Memory B cell (primary cell): ENCODE measurements around the gene ZKSCAN2.

Experiments
- ATAC-seq: fragments of 150-1000 bp; cut with Tn5 transposase; 2 replicates; pipeline ENCODE4 v1.10.0; 2021; ENCODE audit warnings: low read depth, mild to moderate bottlenecking, moderate library complexity
- DNase-seq, 2 donors: peaks; one replicate each; pipeline ENCODE4 v3.0.0; 2022; ENCODE audit warnings: low spot score in 2 of 2
- H3K27ac Mint-ChIP-seq: one replicate; pipeline ENCODE4 v1.8.0; 2022; ENCODE audit warnings: mild to moderate bottlenecking, moderate library complexity, mixed read lengths
- H3K27me3 Mint-ChIP-seq: one replicate; pipeline ENCODE4 v1.8.0; 2022; ENCODE audit warnings: mixed read lengths
- H3K36me3 Mint-ChIP-seq: one replicate; pipeline ENCODE4 v1.8.0; 2022; ENCODE audit warnings: mild to moderate bottlenecking, mixed read lengths
- H3K4me1 Mint-ChIP-seq: one replicate; pipeline ENCODE4 v1.8.0; 2022; ENCODE audit warnings: mixed read lengths
- H3K4me3 Mint-ChIP-seq: one replicate; pipeline ENCODE4 v1.8.0; 2022; ENCODE audit warnings: mild to moderate bottlenecking, moderate library complexity, mixed read lengths
- H3K9me3 Mint-ChIP-seq: one replicate; pipeline ENCODE4 v1.8.0; 2022; ENCODE audit warnings: mixed read lengths

Gene ZKSCAN2

DNA sequence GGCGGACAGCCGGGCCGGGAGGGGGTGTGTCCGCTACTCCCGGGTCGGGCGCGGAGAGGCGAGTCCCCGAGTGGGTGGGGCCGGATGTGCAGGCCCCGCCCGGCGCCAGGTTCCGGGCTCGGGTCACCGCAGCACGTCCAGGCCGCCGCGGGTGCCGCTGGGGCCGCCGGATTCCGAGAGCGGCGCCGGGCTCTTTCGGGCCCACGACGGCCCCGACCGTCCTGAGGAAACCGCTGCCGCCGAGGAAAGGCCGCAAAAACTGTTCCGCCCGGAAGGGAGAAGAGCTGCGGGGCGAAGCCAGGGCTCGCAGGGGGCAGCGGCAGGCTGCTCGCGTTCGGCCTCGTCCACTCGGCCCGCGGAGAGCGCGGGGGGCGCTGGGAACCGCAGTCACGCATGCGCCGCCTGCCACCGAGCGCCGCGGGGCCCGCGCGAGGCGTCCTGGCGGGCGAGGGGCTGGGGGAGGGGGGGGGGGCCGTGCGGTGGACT lies at the start of gene ZKSCAN2:
Gene ZKSCAN2 (minus strand): TSS at position 376 of the 486 bp plus-strand sequence. CDS start 718 bp downstream, outside the sequence.
- Mint-ChIP-seq H3K36me3 (peaks cover 6% of the 10 kb centered on the region), H3K4me3 (peak within 1 kb of the TSS; percentile 92), H3K4me1 (peaks cover 32% of the 10 kb centered on the region), H3K27me3 (no peaks in the 10 kb centered on the region), H3K27ac (peak within 1 kb of the TSS; percentile 89), H3K9me3 (no peaks in the 10 kb centered on the region)
- peak; percentile 73 to 87 for DNase-seq
- ATAC-seq = peak; percentile 82

- ATAC-seq = no peak
- H3K27me3 Mint-ChIP-seq = no peaks in the 10 kb centered on the region
- H3K27ac Mint-ChIP-seq = no peak overlapping the region
Measured at GRCh38 chr16:25299792-25300590, 42.3 kb upstream of the ZKSCAN2 start.

GRCh38 chr16:25298165-25298872 lies 40.7 kb upstream of the ZKSCAN2 start:
- no peaks in the 10 kb centered on the region for H3K36me3 Mint-ChIP-seq
- no peaks in the 10 kb centered on the region for H3K4me1 Mint-ChIP-seq
- no peaks in the 10 kb centered on the region for H3K9me3 Mint-ChIP-seq
- H3K4me3 Mint-ChIP-seq = no peak overlapping the region
- H3K27ac Mint-ChIP-seq = no peak overlapping the region
- no peaks in the 10 kb centered on the region for H3K27me3 Mint-ChIP-seq
- ATAC-seq = no peak
- DNase-seq = no peak

More at GRCh38 chr16:25299792-25300590, 42.3 kb upstream of the ZKSCAN2 start:
- no peak for DNase-seq
- H3K9me3 Mint-ChIP-seq = no peaks in the 10 kb centered on the region
- no peak overlapping the region for H3K4me3 Mint-ChIP-seq
- no peaks in the 10 kb centered on the region for H3K4me1 Mint-ChIP-seq
- H3K36me3 Mint-ChIP-seq = no peaks in the 10 kb centered on the region

DNA sequence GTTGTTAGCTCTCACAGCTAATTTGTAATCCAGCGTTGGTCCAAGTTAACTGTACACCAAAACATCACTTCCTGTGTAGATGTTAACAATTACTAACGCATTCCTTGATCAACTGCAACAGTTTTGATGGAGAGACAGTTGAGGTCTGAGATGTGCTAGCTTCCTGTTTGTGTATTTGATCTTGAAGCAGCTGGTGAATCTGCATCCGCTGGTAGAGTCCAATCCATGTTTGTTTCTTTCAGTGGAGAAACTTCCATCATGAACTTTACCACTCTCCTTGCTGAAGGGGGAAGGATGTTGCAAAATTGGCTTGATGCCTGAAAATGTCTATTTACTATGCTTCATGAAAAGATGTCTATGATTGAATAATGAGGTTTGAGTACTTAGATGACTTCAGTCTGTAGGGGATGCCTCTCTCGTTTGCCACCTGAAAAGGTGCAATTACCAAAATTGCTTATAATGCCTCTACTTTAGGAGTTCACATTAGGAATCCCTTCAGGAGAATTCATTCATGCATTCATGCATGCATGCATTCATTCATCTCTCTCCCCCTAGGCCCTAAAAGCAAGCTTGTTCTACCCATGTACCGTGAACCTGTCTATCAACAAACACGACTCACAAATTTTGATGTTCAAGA lies 39.6 kb upstream of the ZKSCAN2 start:
- Mint-ChIP-seq H3K36me3 (no peaks in the 10 kb centered on the region), H3K9me3 (no peaks in the 10 kb centered on the region), H3K4me1 (no peaks in the 10 kb centered on the region), H3K27ac (no peak overlapping the region), H3K27me3 (no peaks in the 10 kb centered on the region), H3K4me3 (no peak overlapping the region)
- no peak for DNase-seq
- ATAC-seq = no peak

DNA sequence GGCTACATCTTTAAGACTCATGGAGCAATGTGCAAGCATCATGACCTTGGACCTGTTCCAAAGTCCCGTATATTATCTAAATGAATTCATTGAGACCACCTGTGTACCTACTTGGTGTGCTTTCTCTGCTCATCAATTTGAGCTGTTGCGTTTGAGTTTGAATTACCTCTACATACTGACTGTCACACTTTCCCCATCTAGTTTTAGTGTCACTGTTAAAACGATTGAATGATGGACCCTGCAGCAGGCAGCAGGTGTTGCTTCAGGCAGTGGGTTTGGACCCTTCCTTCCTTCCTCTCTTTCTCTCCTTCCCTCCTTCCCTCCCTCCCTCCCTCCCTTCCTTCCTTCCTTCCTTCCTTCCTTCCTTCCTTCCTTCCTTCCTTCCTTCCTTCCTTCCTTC lies 33.9 kb upstream of the ZKSCAN2 start:
- Mint-ChIP-seq H3K9me3 (peaks cover 3% of the 10 kb centered on the region), H3K4me3 (no peak overlapping the region), H3K36me3 (peaks cover 9% of the 10 kb centered on the region), H3K27me3 (no peaks in the 10 kb centered on the region), H3K27ac (no peak overlapping the region), H3K4me1 (no peaks in the 10 kb centered on the region)
- ATAC-seq (no peak), DNase-seq (no peak)

DNA sequence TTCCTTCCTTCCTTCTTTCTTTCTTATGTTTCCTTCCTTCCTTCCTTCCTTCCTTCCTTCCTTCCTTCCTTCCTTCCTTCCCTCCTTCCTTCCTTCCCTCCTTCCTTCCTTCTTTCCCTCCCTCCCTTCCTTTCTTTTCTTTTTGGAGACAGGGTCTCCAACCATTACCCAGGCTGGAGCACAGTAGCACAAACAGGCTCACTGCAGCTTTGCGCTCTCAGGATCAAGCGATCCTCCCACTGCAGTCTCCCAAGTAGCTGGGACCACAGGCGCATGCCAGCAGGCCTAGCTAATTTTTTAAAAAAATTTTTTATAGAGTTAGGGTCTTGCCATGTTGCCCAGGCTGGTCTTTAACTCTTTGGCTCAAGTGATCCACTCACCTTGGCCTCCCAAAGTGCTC lies 31.8 kb upstream of the ZKSCAN2 start:
- Mint-ChIP-seq H3K36me3 (peaks cover 9% of the 10 kb centered on the region), H3K4me1 (no peaks in the 10 kb centered on the region), H3K9me3 (peaks cover 3% of the 10 kb centered on the region), H3K4me3 (no peak overlapping the region), H3K27me3 (no peaks in the 10 kb centered on the region), H3K27ac (no peak overlapping the region)
- ATAC-seq (no peak), DNase-seq (no peak)

- Mint-ChIP-seq H3K9me3 (peaks cover 3% of the 10 kb centered on the region), H3K27me3 (peaks cover 2% of the 10 kb centered on the region)
- no peak for DNase-seq
Measured at GRCh38 chr16:25279491-25279890, 21.8 kb upstream of the ZKSCAN2 start.

DNA sequence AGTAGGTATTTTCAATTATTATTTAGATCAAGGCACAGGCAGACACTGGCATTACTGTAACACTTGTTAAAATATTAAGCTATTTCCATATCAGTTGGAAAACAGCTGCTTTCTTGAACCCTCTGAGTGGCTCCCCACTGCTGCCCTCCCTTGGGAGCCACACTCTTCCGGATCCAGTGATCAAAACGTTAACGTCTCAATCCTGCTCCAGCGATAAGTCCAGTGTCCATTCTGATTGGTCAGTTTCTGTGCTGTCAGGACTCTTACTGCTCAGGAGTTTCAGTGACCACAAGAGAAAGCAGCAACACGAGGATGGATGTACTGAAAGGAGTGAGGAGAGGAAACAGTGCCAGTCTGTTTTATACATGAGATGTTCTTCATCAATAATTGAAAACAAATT lies 13.8 kb upstream of the ZKSCAN2 start:
- DNase-seq = no peak
- Mint-ChIP-seq H3K27ac (no peak overlapping the region), H3K9me3 (peaks cover 2% of the 10 kb centered on the region), H3K27me3 (no peaks in the 10 kb centered on the region), H3K36me3 (peaks cover 5% of the 10 kb centered on the region), H3K4me1 (peaks cover 6% of the 10 kb centered on the region), H3K4me3 (no peak overlapping the region)
- no peak for ATAC-seq

More at GRCh38 chr16:25279491-25279890, 21.8 kb upstream of the ZKSCAN2 start:
- no peak for ATAC-seq
- H3K4me1 Mint-ChIP-seq = no peaks in the 10 kb centered on the region
- H3K4me3 Mint-ChIP-seq = no peak overlapping the region
- H3K27ac Mint-ChIP-seq = no peak overlapping the region
- H3K36me3 Mint-ChIP-seq = no peaks in the 10 kb centered on the region

DNA sequence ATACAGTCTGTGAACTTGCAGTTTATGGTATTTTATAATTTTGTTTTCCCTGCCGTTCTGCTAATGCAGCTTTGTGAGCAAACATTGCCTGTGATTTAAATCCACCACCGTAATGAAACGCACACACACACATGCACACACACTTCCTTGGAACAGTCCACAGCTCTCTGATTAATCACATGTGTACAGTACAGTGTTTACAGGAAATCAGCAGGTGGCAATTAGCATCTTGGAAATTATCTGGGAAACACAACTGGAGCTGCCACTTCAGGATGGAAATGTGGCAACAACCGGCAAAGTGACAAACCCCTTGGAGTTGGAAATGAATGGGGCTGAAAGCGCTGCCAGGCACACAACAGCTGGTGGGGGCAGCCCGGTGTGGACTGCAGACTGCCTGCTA lies 12.9 kb upstream of the ZKSCAN2 start:
- DNase-seq = no peak
- H3K9me3 Mint-ChIP-seq = peaks cover 2% of the 10 kb centered on the region
- no peak overlapping the region for H3K27ac Mint-ChIP-seq
- H3K4me1 Mint-ChIP-seq = peaks cover 7% of the 10 kb centered on the region
- no peak overlapping the region for H3K4me3 Mint-ChIP-seq
- peaks cover 10% of the 10 kb centered on the region for H3K36me3 Mint-ChIP-seq
- ATAC-seq = no peak
- no peaks in the 10 kb centered on the region for H3K27me3 Mint-ChIP-seq

- Mint-ChIP-seq H3K27ac (no peak overlapping the region), H3K9me3 (peaks cover 4% of the 10 kb centered on the region), H3K27me3 (no peaks in the 10 kb centered on the region), H3K36me3 (peaks cover 13% of the 10 kb centered on the region), H3K4me1 (peaks cover 11% of the 10 kb centered on the region), H3K4me3 (no peak overlapping the region)
- DNase-seq = no peak
- no peak for ATAC-seq
Measured at GRCh38 chr16:25269879-25270278, 12.2 kb upstream of the ZKSCAN2 start.

DNA sequence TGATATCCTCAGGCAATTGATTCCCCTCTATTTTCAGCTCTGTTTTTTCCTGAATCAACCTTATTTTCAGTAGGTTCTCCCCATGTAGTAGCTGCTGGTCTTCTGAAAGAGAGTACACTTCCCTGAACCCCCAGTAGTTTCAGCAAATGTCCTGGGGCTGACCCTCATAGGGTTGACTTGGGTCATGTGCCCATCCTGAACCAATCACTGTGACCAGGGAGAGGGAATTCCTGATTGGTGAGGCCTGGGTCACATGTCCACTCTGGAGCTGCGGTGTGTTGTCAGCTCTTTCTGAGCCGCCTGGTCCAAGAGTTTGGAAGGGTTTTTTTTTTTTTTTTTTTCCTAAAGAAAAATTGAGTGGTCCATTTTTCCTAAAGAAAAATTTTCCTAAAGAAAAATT lies 8.3 kb upstream of the ZKSCAN2 start:
- Mint-ChIP-seq H3K36me3 (peaks cover 19% of the 10 kb centered on the region), H3K9me3 (peaks cover 1% of the 10 kb centered on the region), H3K4me3 (no peak overlapping the region), H3K4me1 (peaks cover 19% of the 10 kb centered on the region), H3K27me3 (no peaks in the 10 kb centered on the region), H3K27ac (no peak overlapping the region)
- DNase-seq (no peak), ATAC-seq (no peak)

GRCh38 chr16:25264597-25264996 lies 7.0 kb upstream of the ZKSCAN2 start:
- peaks cover 19% of the 10 kb centered on the region for H3K4me1 Mint-ChIP-seq
- H3K36me3 Mint-ChIP-seq = peaks cover 21% of the 10 kb centered on the region
- no peak overlapping the region for H3K4me3 Mint-ChIP-seq
- peaks cover 1% of the 10 kb centered on the region for H3K9me3 Mint-ChIP-seq
- ATAC-seq (no peak), DNase-seq (no peak)
- H3K27ac Mint-ChIP-seq = no peak overlapping the region
- H3K27me3 Mint-ChIP-seq = no peaks in the 10 kb centered on the region

DNA sequence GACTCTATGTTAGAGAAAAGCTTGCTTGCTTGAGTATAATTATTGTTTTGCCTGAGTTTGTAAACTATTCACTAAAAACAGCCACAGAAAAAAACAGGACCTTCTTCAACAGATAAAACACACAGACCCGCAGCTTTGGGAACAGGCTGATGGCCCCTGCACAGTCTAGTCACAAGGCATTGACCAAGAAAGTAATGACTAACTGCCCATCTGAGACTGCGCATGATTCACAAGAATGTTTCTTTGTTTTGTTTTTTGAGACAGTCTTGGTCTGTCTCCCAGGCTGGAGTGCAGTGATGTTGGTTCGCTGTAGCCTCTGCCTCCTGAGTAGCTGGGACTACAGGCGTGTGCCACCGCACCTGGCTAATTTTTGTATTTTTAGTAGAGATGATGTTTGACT lies 2.8 kb upstream of the ZKSCAN2 start:
- Mint-ChIP-seq H3K27ac (no peak overlapping the region), H3K9me3 (peaks cover 1% of the 10 kb centered on the region), H3K4me1 (peaks cover 41% of the 10 kb centered on the region), H3K36me3 (peaks cover 13% of the 10 kb centered on the region), H3K4me3 (no peak overlapping the region), H3K27me3 (no peaks in the 10 kb centered on the region)
- ATAC-seq = no peak
- no peak for DNase-seq

GRCh38 chr16:25258861-25259179 lies 1.2 kb upstream of the ZKSCAN2 start:
- DNase-seq (no peak), ATAC-seq (no peak)
- peak overlapping the region; percentile 92 for H3K4me3 Mint-ChIP-seq
- peaks cover 32% of the 10 kb centered on the region for H3K4me1 Mint-ChIP-seq
- H3K27me3 Mint-ChIP-seq = no peaks in the 10 kb centered on the region
- peaks cover 4% of the 10 kb centered on the region for H3K36me3 Mint-ChIP-seq
- peak overlapping the region; percentile 89 for H3K27ac Mint-ChIP-seq
- no peaks in the 10 kb centered on the region for H3K9me3 Mint-ChIP-seq
